Glutamatergic neuron (in vitro differentiated cells): ENCODE data around the gene FPR3. TPM values are rescaled to one million over a fixed set of nuclear protein-coding genes. Genes with fewer than 3 reads are reported as not detected.

ENCODE experiments used
- DNase-seq: peaks from one replicate; pipeline ENCODE4 v3.0.0; 2022
- H3K27ac Mint-ChIP-seq: one replicate; pipeline ENCODE4 v1.8.0; 2020; ENCODE audit warnings: mild to moderate bottlenecking, mixed read lengths, inconsistent platforms; ENCODE audit not compliant: unreplicated experiment
- H3K27me3 Mint-ChIP-seq: one replicate; pipeline ENCODE4 v1.8.0; 2020; ENCODE audit warnings: mild to moderate bottlenecking, moderate library complexity, mixed read lengths, inconsistent platforms; ENCODE audit not compliant: unreplicated experiment
- H3K36me3 Mint-ChIP-seq: one replicate; pipeline ENCODE4 v1.8.0; 2020; ENCODE audit warnings: mild to moderate bottlenecking, mixed read lengths, inconsistent platforms; ENCODE audit not compliant: unreplicated experiment
- H3K4me1 Mint-ChIP-seq: one replicate; pipeline ENCODE4 v1.8.0; 2020; ENCODE audit warnings: mild to moderate bottlenecking, low read depth, mixed read lengths, inconsistent platforms; ENCODE audit not compliant: unreplicated experiment
- H3K4me3 Mint-ChIP-seq: one replicate; pipeline ENCODE4 v1.8.0; 2020; ENCODE audit warnings: mild to moderate bottlenecking, mixed read lengths, inconsistent platforms; ENCODE audit not compliant: unreplicated experiment
- H3K9me3 Mint-ChIP-seq: one replicate; pipeline ENCODE4 v1.8.0; 2020; ENCODE audit warnings: mild to moderate bottlenecking, moderate library complexity, mixed read lengths, inconsistent platforms; ENCODE audit not compliant: unreplicated experiment
- total RNA-seq: library from RNA; stranded (reverse); fragmentation: NEBNext Ultra II Directional; extraction: Animal tissue kit (Norgen Biotek cat#: 25700); gene quantifications from one replicate; pipeline ENCODE4 v1.2.1, GENCODE V29; 2021; ENCODE audit not compliant: unreplicated experiment
- TF ChIP-seq, protein P1 (sequence below): fragments of 200-600 bp; sonication (generic); IDR thresholded peaks from one replicate; pipeline ENCODE4 v1.5.0; 2021; ENCODE audit not compliant: partially characterized antibody, unreplicated experiment

Gene FPR3
- total RNA-seq, 1 donor from 2014 or later: not detected

DNA sequence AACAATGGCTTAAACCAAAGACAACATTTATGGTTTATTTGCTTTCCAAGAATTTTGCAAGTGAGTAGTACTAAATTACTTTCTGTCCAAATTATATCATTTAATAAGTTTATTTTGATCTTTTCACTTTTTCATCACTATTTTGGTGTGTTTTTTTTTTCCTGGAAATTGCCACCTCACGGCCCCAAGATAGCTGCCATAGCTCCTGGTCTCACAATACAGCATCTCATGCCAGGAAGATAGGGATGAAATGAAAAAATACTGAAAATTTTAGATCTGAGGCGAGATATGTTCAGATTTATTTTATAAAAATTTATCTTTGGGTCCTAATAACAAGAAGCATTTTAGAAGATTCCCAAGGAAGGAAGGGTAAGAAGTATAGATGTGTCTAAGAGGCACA is 6.9 kb upstream of the FPR3 start:
- Mint-ChIP-seq H3K4me1 (no peaks in the 10 kb centered on the region), H3K9me3 (peaks cover 2% of the 10 kb centered on the region), H3K27me3 (no peaks in the 10 kb centered on the region), H3K27ac (no peak overlapping the region), H3K4me3 (no peak overlapping the region), H3K36me3 (no peaks in the 10 kb centered on the region)
- no peak for DNase-seq
- TF ChIP-seq, protein P1, sequence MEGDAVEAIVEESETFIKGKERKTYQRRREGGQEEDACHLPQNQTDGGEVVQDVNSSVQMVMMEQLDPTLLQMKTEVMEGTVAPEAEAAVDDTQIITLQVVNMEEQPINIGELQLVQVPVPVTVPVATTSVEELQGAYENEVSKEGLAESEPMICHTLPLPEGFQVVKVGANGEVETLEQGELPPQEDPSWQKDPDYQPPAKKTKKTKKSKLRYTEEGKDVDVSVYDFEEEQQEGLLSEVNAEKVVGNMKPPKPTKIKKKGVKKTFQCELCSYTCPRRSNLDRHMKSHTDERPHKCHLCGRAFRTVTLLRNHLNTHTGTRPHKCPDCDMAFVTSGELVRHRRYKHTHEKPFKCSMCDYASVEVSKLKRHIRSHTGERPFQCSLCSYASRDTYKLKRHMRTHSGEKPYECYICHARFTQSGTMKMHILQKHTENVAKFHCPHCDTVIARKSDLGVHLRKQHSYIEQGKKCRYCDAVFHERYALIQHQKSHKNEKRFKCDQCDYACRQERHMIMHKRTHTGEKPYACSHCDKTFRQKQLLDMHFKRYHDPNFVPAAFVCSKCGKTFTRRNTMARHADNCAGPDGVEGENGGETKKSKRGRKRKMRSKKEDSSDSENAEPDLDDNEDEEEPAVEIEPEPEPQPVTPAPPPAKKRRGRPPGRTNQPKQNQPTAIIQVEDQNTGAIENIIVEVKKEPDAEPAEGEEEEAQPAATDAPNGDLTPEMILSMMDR: no peak

GRCh38 chr19:51789061-51789795 is 5.7 kb upstream of the FPR3 start:
- peaks cover 2% of the 10 kb centered on the region for H3K9me3 Mint-ChIP-seq

DNA sequence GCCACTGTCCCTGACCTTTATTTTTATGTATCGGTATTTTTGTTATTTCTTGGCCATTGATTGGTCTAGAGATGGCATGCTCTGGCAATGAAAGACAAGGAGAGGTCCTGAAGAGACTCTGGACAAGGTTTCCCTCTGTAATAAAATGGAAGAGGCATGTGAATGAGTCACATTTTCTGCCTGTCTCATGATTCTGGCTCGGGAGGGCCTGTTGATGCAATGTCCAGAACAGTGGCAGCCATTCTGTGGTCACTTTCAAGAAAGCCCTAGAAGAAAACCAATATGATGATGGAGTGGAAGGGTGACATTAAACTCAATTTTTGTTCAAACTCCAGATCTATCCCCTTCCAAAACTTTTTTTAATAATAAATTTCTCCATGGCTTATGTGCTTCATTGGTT is 2.0 kb upstream of the FPR3 start:
- Mint-ChIP-seq H3K27ac (no peak overlapping the region), H3K27me3 (peaks cover 2% of the 10 kb centered on the region), H3K4me3 (no peak overlapping the region), H3K36me3 (peaks cover 4% of the 10 kb centered on the region), H3K9me3 (peaks cover 3% of the 10 kb centered on the region), H3K4me1 (no peaks in the 10 kb centered on the region)
- DNase-seq: no peak
- TF ChIP-seq, protein P1: no peak

More at GRCh38 chr19:51789061-51789795, 5.7 kb upstream of the FPR3 start:
- Mint-ChIP-seq H3K4me1 (no peaks in the 10 kb centered on the region), H3K36me3 (no peaks in the 10 kb centered on the region), H3K27me3 (no peaks in the 10 kb centered on the region), H3K4me3 (no peak overlapping the region), H3K27ac (no peak overlapping the region)
- no peak for DNase-seq
- TF ChIP-seq, protein P1: no peak

GRCh38 chr19:51793994-51794393 is 963 bp upstream of the FPR3 start:
- TF ChIP-seq, protein P1: no peak
- Mint-ChIP-seq H3K4me1 (no peaks in the 10 kb centered on the region), H3K9me3 (peaks cover 5% of the 10 kb centered on the region), H3K4me3 (no peak overlapping the region), H3K27me3 (peaks cover 2% of the 10 kb centered on the region), H3K36me3 (peaks cover 4% of the 10 kb centered on the region), H3K27ac (no peak overlapping the region)
- no peak for DNase-seq

DNA sequence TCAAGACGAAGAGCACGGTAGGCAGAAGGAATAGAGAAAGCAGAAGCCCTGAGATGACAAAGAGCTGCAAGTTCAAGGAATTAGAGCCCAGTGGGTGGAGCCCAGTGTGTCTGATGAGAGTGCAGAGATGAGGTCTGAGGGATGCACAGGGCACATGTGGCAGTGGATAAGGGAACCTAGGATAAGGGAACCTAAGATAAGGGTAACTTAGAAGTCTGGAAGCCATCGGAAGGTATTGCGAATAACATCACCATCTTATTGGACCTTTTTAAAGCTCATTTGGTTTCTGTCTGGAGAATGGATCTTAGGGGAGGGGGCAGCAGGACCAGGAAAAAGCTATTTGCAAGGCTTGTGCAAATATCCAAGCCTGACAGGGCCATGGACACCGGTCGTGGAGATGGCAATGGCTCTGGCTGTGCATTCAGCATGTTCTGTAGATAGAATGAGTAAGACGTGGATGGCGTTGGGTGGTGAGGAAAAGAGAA is 1.3 kb downstream of the FPR3 start:
- Mint-ChIP-seq H3K4me3 (no peak overlapping the region), H3K27me3 (peaks cover 2% of the 10 kb centered on the region), H3K27ac (no peak overlapping the region), H3K36me3 (peaks cover 4% of the 10 kb centered on the region), H3K4me1 (no peaks in the 10 kb centered on the region), H3K9me3 (peaks cover 4% of the 10 kb centered on the region)
- DNase-seq: no peak
- TF ChIP-seq, protein P1: no peak
